HG03521 (cell line): ENCODE measurements around the gene PRMT3.
A peak's percentile ranks its signal among the peaks of the same experiment; 100 is the strongest.
"Not testable (repeated sequence)": the region's sequence is repeated elsewhere in the genome, so short reads cannot be mapped to it uniquely, and the experiment has no call there.

ENCODE experiments used
- ATAC-seq: cut with Tn5 transposase; IDR thresholded peaks from one replicate; pipeline ENCODE4 v1.9.1; 2021; ENCODE audit warnings: mild to moderate bottlenecking, moderate library complexity; ENCODE audit not compliant: unreplicated experiment

PRMT3 gene

DNA sequence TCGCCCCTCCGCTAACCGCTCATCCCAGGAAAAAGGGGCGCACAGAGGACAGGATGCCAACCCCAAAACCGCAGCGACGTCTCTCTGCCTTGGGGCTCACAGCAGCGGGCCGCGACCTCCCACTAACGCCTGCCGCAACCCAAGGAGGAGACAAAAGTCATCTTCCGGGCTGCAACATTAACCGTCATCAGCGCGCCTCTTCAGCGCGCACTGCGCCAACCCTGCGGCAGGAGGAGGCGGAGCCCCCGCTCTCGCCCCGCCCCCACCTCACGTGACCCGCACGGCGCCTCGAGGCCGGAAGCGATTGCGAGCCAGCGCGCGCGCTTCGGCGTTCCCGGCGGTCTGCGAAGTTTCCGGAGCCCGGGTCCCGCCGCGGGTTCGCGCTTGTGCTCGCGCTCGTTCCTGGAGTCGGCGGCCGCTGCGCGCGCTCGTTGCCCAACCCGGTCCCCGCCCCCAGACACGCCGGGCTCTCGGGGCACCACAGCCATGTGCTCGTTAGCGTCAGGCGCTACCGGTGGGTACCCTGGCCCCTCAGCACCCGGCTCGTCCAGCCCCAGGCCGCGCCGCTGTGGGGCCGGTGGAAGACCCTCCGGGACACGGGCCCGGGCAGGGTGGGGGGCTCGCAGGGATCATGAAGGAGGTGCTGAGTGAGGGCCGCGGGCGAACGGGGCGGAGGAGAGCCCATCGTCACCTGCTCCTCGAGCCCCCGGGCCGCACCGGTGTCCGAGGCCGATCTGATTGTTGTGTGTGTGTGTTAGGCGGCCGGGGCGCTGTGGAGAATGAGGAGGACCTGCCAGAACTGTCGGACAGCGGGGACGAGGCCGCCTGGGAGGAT is at the start of gene PRMT3:
PRMT3 (plus strand) TSS at position 456 of the 835 bp plus-strand sequence; CDS start at position 487, 31 bp downstream.
- ATAC-seq: peak; percentile 82

DNA sequence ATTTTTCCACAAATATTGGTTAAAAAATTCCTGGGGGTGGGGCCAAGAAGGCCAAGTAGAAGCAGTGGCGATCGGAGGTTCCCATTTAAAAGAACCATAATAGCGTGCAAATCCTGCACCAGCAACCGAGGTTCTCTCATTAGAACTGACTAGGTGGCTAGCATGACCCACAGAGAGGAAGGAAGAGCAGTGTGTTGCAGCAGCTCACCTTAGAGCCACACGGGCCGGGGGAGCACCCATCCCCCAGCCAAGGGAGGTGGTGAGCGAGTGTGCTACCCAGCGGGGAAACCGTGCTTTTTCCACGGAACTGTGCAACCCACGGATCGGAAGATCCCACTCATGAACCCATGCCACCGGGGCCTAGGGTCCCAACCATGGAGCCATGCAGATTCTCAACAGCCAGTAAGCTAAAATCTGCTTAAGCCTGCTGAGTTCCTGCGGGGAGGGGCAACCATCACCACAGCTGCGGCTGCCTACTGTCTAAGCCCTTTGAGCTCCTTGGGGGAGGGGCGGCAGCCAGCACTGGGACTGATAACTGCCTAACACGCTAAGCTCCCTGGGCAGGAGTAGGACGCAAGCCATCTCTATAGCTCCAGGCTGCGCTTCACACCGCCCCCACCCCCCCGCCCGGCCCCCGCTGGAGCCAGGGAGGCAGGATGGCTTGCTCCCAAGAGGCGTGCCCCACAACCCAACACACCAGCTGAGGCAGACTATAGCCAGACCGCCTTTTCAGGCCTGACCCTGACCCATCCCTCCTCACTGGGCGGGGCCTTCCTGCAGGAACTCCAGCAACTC is 45.0 kb upstream of the PRMT3 start:
- no peak for ATAC-seq

DNA sequence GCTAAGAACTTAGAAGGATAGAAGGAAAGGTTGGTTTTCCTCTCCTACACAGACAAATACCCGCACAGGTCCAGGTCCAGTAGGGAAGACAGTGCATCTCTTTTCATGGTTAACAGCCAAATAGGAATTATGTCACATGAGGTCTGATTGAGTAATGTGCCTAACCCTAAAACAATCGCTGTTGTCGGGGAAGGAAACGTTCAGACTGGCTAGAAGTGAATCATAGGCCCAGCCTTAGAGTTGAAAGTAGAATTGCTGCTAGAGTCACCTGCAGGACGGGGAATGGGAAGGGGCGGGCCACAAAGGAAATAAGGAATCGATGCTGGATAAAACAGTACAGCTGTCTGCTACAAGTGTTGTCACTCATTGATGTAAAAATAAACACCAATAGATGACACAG is 36.4 kb upstream of the PRMT3 start:
- ATAC-seq: no peak

DNA sequence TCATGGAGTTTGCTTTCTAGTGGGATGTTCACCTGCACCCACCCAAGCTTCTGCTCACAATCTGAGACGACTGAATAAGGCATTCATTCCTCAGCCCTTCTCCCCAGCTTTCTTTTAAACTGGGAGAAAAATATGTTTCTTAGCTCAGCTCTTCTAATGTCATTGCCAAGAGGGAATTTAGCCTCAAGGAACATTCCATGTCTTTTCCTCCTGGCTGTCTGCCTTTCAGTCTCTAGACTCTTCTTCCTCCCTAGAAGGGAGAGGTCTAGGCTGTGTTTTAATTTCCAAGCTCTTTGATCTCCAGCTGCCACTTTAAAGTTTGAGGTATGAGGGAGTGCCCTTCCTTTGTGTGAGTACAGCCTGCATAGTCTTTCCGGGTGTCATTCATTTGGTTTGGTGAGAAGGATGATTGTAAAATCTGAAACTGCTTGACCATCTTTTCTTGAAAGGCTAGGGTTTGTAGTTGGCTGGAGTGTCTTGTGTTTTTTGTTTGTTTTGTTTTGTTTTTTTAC is 35.7 kb upstream of the PRMT3 start:
- ATAC-seq: no peak

DNA sequence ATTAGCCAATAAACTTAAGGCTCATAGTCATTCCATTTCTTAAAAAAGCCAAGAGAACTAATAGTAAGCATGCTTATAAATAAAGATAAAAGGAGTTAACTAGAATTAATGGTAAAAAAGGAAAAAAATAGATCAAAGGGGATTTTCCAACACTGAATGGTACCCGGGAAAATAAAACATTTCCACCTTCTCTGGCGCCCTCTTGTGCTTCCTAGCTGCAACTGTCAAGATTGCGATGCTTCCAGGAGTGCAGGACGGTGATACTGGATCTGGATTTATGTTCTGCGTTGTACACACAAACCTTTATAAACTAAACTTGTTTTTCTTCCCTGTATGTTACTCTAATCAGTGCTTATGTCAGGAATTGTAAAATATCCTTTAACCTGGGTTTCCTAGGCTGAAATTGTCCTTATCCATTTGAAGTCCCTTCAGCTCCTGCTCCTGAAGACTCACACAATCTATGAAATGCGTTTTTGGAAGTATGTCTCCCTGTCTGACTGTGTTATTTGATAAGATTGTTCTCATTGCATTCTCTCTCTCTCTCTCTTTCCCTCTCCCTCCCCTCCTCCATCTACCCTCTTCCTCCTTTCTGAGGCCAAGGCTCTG is 33.6 kb upstream of the PRMT3 start:
- ATAC-seq: no peak

DNA sequence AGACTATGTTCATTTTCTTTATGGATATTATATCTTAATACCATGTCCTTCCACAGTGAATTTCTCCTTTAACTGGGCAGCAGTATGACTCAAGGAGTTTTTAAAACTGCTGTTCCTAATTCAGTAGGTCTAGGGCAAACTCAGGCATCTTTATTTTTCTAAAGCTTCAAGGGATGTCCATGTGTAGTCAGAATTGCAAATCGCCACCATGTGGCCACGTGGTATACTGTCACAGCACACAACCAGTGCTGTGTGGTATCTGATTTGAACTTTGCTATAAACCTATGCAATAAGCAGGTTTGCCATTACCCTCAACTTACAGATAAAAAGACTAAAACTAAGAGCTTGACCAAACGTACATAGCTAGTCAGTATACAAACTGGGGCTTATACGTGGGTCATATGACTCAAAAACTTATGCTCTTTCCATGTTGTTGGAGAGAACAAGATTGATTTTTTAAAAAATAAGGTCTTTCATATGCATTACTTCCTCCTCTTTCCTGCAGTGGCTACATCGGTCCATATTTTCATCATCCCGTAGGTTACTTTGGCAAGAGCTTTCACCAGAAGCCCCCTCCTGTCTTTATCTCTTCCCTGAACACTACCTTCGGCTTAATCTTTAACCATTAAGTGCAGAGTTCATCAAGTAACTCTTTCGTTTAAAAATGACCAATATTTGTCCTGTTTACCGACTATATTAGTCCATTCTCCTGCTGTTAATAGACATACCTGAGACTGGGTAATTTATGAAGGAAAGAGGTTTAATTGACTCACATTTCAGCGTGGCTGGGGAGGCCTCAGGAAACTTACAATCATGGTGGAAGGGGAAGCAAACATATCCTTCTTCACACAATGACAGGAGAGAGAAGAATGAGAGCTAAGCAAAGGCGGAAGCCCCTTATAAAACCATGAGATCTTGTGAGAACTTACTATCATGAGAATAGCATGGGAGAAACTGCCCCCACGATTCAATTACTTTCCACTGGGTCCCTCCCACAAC is 32.0 kb upstream of the PRMT3 start:
- ATAC-seq: peak; percentile 90

DNA sequence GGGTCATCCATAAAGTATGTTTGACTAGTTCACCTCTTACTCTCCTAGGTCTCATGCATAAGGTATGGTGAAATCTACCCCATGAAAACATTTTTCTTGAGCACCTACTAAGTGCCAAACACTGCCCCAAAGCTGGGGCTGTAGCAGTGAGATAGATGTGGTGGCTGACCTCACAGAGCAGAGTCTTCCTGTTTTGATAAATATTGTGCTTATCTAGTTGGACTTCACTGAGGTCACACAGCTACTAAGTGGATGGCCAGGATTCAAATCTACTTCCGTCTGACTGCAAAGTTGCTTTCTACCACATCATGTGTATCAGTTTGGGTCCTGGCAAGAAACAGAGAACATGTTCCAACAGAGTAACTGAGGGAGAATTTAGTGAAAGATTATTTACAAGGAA is 30.4 kb upstream of the PRMT3 start:
- no peak for ATAC-seq

DNA sequence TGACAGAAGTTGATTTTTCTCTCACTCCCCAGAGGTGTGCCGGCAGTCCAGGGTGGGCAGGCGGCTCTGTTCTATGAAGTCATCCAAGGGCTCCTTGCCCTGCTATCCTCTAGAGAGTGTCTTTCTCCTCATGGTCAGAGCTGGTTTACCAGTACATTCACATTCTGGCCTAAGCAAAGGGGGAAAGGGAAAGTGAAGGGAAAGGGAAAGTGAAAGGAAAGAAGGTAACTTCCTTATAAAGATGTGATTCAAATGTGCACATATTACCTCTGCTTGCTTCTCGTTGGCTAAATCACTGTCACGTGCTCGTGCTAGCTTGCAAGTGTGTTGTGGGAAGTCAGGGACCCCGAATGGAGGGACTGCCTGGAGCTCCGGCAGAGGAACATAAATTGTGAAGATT is 26.9 kb upstream of the PRMT3 start:
- no peak for ATAC-seq

GRCh38 chr11:20362481-20362880 is 25.0 kb upstream of the PRMT3 start:
- no peak for ATAC-seq

DNA sequence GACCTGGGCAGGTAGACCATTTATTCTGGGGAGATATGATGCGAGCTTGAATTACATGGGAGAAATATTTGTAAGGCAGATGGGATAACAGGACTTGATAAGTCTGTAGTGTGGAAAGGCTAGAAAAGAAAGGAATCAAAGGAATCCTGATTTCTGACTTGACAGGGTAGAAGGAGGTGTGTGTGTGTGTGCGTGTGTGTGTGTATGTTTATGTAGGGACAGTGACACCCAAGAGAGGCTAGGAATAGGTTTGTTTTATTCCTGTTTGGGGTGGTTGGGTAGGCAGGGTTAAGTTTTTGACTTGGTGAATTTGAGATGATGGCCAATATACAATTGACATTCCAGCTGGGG is 24.4 kb upstream of the PRMT3 start:
- no peak for ATAC-seq

DNA sequence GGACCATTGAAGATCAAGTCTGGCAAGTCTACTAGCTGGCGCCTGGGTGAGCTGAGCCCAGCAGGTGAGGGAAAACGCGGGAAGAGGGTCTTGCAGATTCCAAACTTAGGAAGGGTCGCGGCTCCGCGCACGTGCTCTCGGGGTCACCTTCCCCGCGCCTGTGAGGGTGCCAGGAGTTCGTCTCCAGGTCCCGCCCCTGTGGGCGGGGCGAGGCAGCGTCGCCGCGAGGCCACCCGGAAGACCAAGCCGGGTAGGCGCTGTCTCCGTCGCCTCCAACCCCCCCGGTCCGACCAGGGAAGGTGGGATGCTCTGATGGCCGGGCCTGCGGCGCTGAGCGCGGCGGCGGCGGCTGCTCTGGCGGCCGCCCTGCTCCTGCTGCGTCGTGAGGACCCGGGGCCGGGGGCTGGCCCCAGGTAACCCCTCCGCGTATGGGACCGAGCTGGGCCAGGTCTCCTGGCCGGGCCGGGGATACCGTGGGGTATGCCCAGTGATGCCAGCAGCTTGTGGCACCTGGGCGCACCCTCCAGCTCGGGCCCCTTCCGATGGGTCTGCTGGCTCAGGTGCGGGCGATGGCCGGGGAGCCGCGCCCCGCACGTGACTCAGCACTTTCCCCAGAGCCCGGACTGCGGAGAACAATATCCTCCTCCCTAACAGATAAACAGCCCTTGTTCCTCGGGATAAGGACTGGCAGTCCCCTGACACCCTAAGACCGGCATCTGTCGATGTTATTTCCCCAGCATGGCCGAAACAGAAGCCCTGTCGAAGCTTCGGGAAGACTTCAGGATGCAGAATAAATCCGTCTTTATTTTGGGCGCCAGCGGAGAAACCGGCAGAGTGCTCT is 23.8 kb upstream of the PRMT3 start, which contains the start of gene HTATIP2:
HTATIP2 (plus strand) TSS at position 215 of the 841 bp plus-strand sequence; CDS start at position 739, 524 bp downstream.
- ATAC-seq: peak; percentile 95

GRCh38 chr11:20364341-20364792 is 23.1 kb upstream of the PRMT3 start:
- ATAC-seq: no peak

DNA sequence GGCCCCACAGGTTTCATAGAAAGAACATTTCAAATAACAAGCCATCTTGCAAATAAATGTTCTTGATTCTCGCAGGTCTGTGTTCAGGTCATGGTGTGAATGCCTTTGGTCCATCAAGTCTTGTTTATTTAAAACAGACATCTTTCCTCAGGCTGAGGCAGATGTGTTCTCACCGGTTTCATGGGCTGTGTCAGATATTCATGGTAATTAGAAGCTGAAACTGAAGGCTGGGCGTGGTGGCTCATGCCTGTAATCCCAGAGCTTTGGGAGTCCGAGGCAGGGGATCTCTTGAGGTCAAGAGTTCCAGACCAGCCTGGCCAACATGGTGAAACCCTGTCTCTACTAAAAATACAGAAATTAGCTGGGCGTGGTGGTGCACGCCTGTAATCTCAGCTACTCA is 22.1 kb upstream of the PRMT3 start:
- ATAC-seq: not testable (repeated sequence)

- no peak for ATAC-seq
Measured at GRCh38 chr11:20367313-20367948, 20.1 kb upstream of the PRMT3 start.

GRCh38 chr11:20368438-20368837 is 19.1 kb upstream of the PRMT3 start:
- no peak for ATAC-seq

GRCh38 chr11:20369826-20370225 is 17.7 kb upstream of the PRMT3 start:
- no peak for ATAC-seq

GRCh38 chr11:20372081-20372626 is 15.4 kb upstream of the PRMT3 start:
- no peak for ATAC-seq

- no peak for ATAC-seq
Measured at GRCh38 chr11:20373147-20373546, 14.4 kb upstream of the PRMT3 start.
